ENCODE data around the gene BRICD5. TPM values are rescaled to one million over a fixed set of nuclear protein-coding genes. Genes with fewer than 3 reads are reported as not detected.
A peak's percentile ranks its signal among the peaks of the same experiment; 100 is the strongest.

BRICD5 gene
- total and polyA plus RNA-seq, 2 of the 13 experiments (the other 11 are each of a cell fraction or from before 2014, with no cell fraction given) = 1.6 to 5.8 TPM

DNA sequence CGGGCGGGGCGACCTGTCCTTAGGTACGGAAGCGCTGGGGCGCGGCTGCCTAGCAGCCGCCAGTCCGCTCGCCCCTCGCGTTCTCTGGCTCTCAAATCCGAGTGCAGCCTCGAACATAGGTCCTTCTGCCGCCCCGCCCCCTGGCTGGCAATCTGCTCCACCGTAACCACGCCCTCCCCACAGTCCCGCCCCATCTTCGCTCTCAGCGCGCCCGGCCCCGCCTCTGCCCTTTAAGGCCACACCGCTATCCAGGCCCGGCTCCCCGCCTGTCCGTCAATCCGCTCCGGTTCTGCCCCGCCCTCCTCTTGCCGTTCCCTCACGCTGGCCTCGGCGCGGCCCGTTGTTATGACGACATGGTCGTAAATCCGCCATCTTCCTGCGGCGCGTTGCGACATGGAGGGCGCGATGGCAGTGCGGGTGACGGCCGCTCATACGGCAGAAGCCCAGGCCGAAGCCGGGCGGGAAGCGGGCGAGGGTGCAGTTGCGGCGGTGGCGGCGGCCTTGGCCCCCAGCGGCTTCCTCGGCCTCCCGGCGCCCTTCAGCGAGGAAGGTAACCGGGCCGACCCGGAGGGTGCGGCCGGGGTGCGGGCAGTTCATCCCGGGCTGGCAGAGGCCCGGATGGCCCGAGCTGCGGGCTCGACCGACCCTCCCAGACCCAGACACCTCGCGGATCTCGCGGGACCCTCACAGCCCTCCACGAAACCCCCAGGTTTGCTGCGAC is 12.7 kb upstream of the BRICD5 start, which contains the start of gene E4F1 (continued):
- no peak for TF ChIP-seq NONO (IDR thresholded peaks at IDR 0.05)
- TF ChIP-seq NONO (CRISPR knock-in tag; conservative IDR thresholded peaks at IDR 0.05) = peak; percentile 98
- TF ChIP-seq, protein P1, sequence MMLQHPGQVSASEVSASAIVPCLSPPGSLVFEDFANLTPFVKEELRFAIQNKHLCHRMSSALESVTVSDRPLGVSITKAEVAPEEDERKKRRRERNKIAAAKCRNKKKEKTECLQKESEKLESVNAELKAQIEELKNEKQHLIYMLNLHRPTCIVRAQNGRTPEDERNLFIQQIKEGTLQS (CRISPR knock-in tag; IDR thresholded peaks at IDR 0.05) = peak; percentile 32; the same call in 1 of the 2 replicates
- TF ChIP-seq HNF4G (IDR thresholded peaks at IDR 0.05; ENCODE audit: borderline replicate concordance, low read depth, low read length) = peak; percentile 13; the same call in 1 of the 2 replicates
- no peak; the same call in 1 of the 2 replicates for TF ChIP-seq HNF4G (CRISPR knock-in tag; IDR thresholded peaks at IDR 0.05; ENCODE audit: borderline replicate concordance, low read depth)
- no peak for TF ChIP-seq ZNF44 (CRISPR knock-in tag; IDR thresholded peaks at IDR 0.05)
- TF ChIP-seq ZNF775 (CRISPR knock-in tag; IDR thresholded peaks at IDR 0.05; ENCODE audit: borderline replicate concordance) = no peak
- TF ChIP-seq, protein P2, sequence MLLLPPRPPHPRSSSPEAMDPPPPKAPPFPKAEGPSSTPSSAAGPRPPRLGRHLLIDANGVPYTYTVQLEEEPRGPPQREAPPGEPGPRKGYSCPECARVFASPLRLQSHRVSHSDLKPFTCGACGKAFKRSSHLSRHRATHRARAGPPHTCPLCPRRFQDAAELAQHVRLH (CRISPR knock-in tag; IDR thresholded peaks at IDR 0.05; ENCODE audit: borderline replicate concordance, low read depth) = no peak
- TF ChIP-seq, protein P3, sequence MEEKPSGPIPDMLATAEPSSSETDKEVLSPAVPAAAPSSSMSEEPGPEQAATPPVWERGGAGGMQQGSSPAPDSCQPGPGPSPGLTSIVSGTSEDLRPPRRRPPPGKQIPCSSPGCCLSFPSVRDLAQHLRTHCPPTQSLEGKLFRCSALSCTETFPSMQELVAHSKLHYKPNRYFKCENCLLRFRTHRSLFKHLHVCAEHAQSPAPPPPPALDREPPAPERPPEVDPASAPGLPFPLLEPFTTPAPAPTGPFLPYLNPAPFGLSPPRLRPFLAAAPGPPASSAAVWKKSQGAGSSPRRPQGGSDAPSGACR (CRISPR knock-in tag; IDR thresholded peaks at IDR 0.05) = no peak; the same call in 1 of the 2 replicates
- TF ChIP-seq BRCA1 (CRISPR knock-in tag; IDR thresholded peaks at IDR 0.05) = no peak
- TF ChIP-seq DRAP1 (CRISPR knock-in tag; IDR thresholded peaks at IDR 0.05) = peak; percentile 92
- TF ChIP-seq CAMTA2 (CRISPR knock-in tag; IDR thresholded peaks at IDR 0.05; ENCODE audit: borderline replicate concordance) = no peak
- TF ChIP-seq SKIL (CRISPR knock-in tag; IDR thresholded peaks at IDR 0.05; ENCODE audit: borderline replicate concordance) = peak; percentile 60; the same call in 1 of the 2 replicates
- TF ChIP-seq, protein P4, sequence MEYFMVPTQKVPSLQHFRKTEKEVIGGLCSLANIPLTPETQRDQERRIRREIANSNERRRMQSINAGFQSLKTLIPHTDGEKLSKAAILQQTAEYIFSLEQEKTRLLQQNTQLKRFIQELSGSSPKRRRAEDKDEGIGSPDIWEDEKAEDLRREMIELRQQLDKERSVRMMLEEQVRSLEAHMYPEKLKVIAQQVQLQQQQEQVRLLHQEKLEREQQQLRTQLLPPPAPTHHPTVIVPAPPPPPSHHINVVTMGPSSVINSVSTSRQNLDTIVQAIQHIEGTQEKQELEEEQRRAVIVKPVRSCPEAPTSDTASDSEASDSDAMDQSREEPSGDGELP (IDR thresholded peaks at IDR 0.05; ENCODE audit: borderline replicate concordance, low read depth) = no peak; the same call in 1 of the 2 replicates
- TF ChIP-seq SMYD3 (CRISPR knock-in tag; IDR thresholded peaks at IDR 0.05) = no peak
- TF ChIP-seq ZNF564 (CRISPR knock-in tag; IDR thresholded peaks at IDR 0.05) = peak; percentile 90; the same call in 1 of the 2 replicates
- peak; percentile 88 to 89 for TF ChIP-seq POLR2A (IDR thresholded peaks at IDR 0.05; ENCODE audit: insufficient read depth in 1 of 2, low read depth in 2 of 2, low read length in 2 of 2)
- peak; percentile 88 for TF ChIP-seq SPEN (CRISPR knock-in tag; IDR thresholded peaks at IDR 0.05; ENCODE audit: low read depth)
- no peak for TF ChIP-seq MBNL3 (CRISPR knock-in tag; conservative IDR thresholded peaks at IDR 0.05)
- 0 out of 2 replicates have a peak, but pooled peaks have one; percentile 13 for TF ChIP-seq KLF15 (CRISPR knock-in tag; IDR thresholded peaks at IDR 0.05; ENCODE audit: borderline replicate concordance)
- peak; percentile 43; the same call in 1 of the 2 replicates for TF ChIP-seq RFXAP (CRISPR knock-in tag; IDR thresholded peaks at IDR 0.05; ENCODE audit: borderline replicate concordance)
- TF ChIP-seq SETDB1 (CRISPR knock-in tag; IDR thresholded peaks at IDR 0.05; ENCODE audit: borderline replicate concordance) = no peak
